Measurements from ENCODE around the gene WASF2.
"Not testable (repeated sequence)": the region's sequence is repeated elsewhere in the genome, so short reads cannot be mapped to it uniquely, and the experiment has no call there.

Gene WASF2

GRCh38 chr1:27481994-27482620, 7.9 kb downstream of the WASF2 start:
- Histone ChIP-seq H3K27me3 (ENCODE audit: insufficient read depth, low read depth, severe bottlenecking) (no peaks in the 10 kb centered on the region), H3K27ac (no peak overlapping the region), H3K4me3 (ENCODE audit: low read depth, low read length) (no peak overlapping the region), H3K36me3 (no peaks in the 10 kb centered on the region; the same call in 1 of the 2 replicates), H3K9me3 (ENCODE audit: severe bottlenecking) (no peaks in the 10 kb centered on the region)
- no peak for TF ChIP-seq CTCF (IDR thresholded peaks at IDR 0.05; ENCODE audit: low read depth, low read length)
- no peak for DNase-seq

GRCh38 chr1:27478098-27478497, 11.9 kb downstream of the WASF2 start:
- H3K27ac ChIP-seq, result no peak overlapping the region

GRCh38 chr1:27476237-27476636, 13.7 kb downstream of the WASF2 start:
- H3K4me3 ChIP-seq (ENCODE audit: low read depth, low read length), result no peak overlapping the region
- no peaks in the 10 kb centered on the region for H3K27me3 ChIP-seq (ENCODE audit: insufficient read depth, low read depth, severe bottlenecking)
- no peak for DNase-seq
- H3K27ac ChIP-seq, result no peak overlapping the region
- TF ChIP-seq CTCF (IDR thresholded peaks at IDR 0.05; ENCODE audit: low read depth, low read length), result no peak
- H3K36me3 ChIP-seq, result no peaks in the 10 kb centered on the region; the same call in 1 of the 2 replicates
- H3K9me3 ChIP-seq (ENCODE audit: severe bottlenecking), result no peaks in the 10 kb centered on the region

More at GRCh38 chr1:27478098-27478497, 11.9 kb downstream of the WASF2 start:
- DNase-seq, result no peak
- Histone ChIP-seq H3K36me3 (no peaks in the 10 kb centered on the region; the same call in 1 of the 2 replicates), H3K4me3 (ENCODE audit: low read depth, low read length) (no peak overlapping the region), H3K9me3 (ENCODE audit: severe bottlenecking) (no peaks in the 10 kb centered on the region), H3K27me3 (ENCODE audit: insufficient read depth, low read depth, severe bottlenecking) (no peaks in the 10 kb centered on the region)
- TF ChIP-seq CTCF (IDR thresholded peaks at IDR 0.05; ENCODE audit: low read depth, low read length), result no peak

- no peak overlapping the region for H3K4me3 ChIP-seq (ENCODE audit: low read depth, low read length)
- no peaks in the 10 kb centered on the region for H3K9me3 ChIP-seq (ENCODE audit: severe bottlenecking)
- no peak for TF ChIP-seq CTCF (IDR thresholded peaks at IDR 0.05; ENCODE audit: low read depth, low read length)
- no peak overlapping the region for H3K27ac ChIP-seq
- no peaks in the 10 kb centered on the region for H3K27me3 ChIP-seq (ENCODE audit: insufficient read depth, low read depth, severe bottlenecking)
- H3K36me3 ChIP-seq, result no peaks in the 10 kb centered on the region; the same call in none of the 2 replicates
- no peak for DNase-seq
Measured at GRCh38 chr1:27475720-27476119, 14.2 kb downstream of the WASF2 start.

GRCh38 chr1:27473755-27474154, 16.2 kb downstream of the WASF2 start:
- Histone ChIP-seq H3K27me3 (ENCODE audit: insufficient read depth, low read depth, severe bottlenecking) (no peaks in the 10 kb centered on the region), H3K27ac (no peak overlapping the region), H3K9me3 (ENCODE audit: severe bottlenecking) (no peaks in the 10 kb centered on the region), H3K4me3 (ENCODE audit: low read depth, low read length) (no peak overlapping the region), H3K36me3 (peaks cover 6% of the 10 kb centered on the region)
- no peak for DNase-seq
- no peak for TF ChIP-seq CTCF (IDR thresholded peaks at IDR 0.05; ENCODE audit: low read depth, low read length)

- H3K9me3 ChIP-seq (ENCODE audit: severe bottlenecking); H3K27ac ChIP-seq; H3K36me3 ChIP-seq; H3K4me3 ChIP-seq (ENCODE audit: low read depth, low read length); DNase-seq; H3K27me3 ChIP-seq (ENCODE audit: insufficient read depth, low read depth, severe bottlenecking): not testable (repeated sequence)
Measured at GRCh38 chr1:27472098-27472497, 17.9 kb downstream of the WASF2 start.

Measured in WERI-Rb-1 (cell line).